ENCODE measurements around the gene PHKA1.

The PHKA1 gene

DNA sequence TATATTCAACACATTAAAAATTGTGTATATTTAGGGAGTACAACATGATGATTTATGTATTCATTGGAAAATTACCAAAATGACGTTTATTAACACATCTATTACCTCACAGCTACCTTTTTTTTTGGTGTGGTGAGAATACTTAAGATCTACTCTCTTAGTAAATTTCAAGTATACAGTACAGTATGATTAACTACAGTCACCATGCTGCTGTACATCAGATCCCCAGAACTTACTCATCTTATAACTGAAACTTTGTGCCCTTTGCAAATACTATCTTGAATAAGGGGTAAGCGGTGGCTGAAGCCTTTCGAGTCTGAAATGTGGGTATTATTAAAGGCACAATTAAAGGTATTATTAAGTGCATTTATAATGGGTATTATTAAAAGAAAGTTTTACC is 976 bp downstream of the PHKA1 start:
- FAIRE-seq (peak; percentile 25), DNase-seq (ENCODE audit: insufficient read length, low spot score) (no peak)
- TF ChIP-seq CTCF (IDR thresholded peaks at IDR 0.05; ENCODE audit: insufficient read depth, missing control alignments), result no peak

- FAIRE-seq (peak; percentile 82), DNase-seq (ENCODE audit: insufficient read length, low spot score) (no peak)
- TF ChIP-seq CTCF (IDR thresholded peaks at IDR 0.05; ENCODE audit: insufficient read depth, missing control alignments), result no peak
These were observed 1.9 kb downstream of the PHKA1 start for GRCh38 chrX:72712094-72712755.

GRCh38 chrX:72705814-72706213 is 8.3 kb downstream of the PHKA1 start:
- FAIRE-seq (no peak), DNase-seq (ENCODE audit: insufficient read length, low spot score) (no peak)
- TF ChIP-seq CTCF (IDR thresholded peaks at IDR 0.05; ENCODE audit: insufficient read depth, missing control alignments), result no peak

GRCh38 chrX:72705111-72705510 is 9.0 kb downstream of the PHKA1 start:
- TF ChIP-seq CTCF (IDR thresholded peaks at IDR 0.05; ENCODE audit: insufficient read depth, missing control alignments), result no peak
- FAIRE-seq (peak; percentile 77), DNase-seq (ENCODE audit: insufficient read length, low spot score) (no peak)

- FAIRE-seq (no peak), DNase-seq (ENCODE audit: insufficient read length, low spot score) (no peak)
- no peak for TF ChIP-seq CTCF (IDR thresholded peaks at IDR 0.05; ENCODE audit: insufficient read depth, missing control alignments)
These were observed 19.9 kb downstream of the PHKA1 start for GRCh38 chrX:72694170-72694569.

- no peak for DNase-seq (ENCODE audit: insufficient read length, low spot score)
- no peak for TF ChIP-seq CTCF (IDR thresholded peaks at IDR 0.05; ENCODE audit: insufficient read depth, missing control alignments)
- no peak for FAIRE-seq
These were observed 20.6 kb downstream of the PHKA1 start for GRCh38 chrX:72693477-72693876.

DNA sequence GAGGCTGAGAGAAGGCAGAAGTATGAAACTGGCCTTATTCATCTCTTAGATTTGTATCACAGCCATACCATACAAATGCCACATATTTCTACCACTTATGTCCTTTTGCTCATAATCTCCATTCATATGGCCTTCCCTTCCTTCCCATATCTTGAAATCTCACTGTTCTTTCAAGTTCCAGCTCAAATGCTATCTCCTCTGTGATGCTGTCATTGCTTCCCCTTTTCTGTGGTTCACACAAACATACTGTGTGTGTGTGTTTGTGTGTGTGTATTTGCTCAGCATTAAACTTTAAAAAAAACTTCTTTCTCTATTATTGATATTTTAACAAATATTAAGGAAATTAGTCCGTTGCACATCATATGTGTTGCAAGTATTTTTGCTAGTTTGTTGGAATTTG is 26.7 kb downstream of the PHKA1 start:
- no peak for DNase-seq (ENCODE audit: insufficient read length, low spot score)
- TF ChIP-seq CTCF (IDR thresholded peaks at IDR 0.05; ENCODE audit: insufficient read depth, missing control alignments), result no peak
- no peak for FAIRE-seq

Data from D721Med (cell line).